ENCODE measurements around the gene LRRC4C.

GRCh38 chr11:40435344-40435743 is 1024.1 kb downstream of the LRRC4C start:
- no peak for TF ChIP-seq EZH2 (IDR thresholded peaks at IDR 0.05; ENCODE audit: borderline replicate concordance, low read length)
- TF ChIP-seq CTCF (conservative IDR thresholded peaks at IDR 0.05 in 1 of 2, IDR thresholded peaks at IDR 0.05 in 1 of 2; ENCODE audit: extremely low read depth in 1 of 2, insufficient read depth in 1 of 2, low read depth in 1 of 2, low read length in 2 of 2): no peak
